Natural killer cell (primary cell): ENCODE measurements around the gene NSMCE3. TPM values are rescaled to one million over a fixed set of nuclear protein-coding genes. Genes with fewer than 3 reads are reported as not detected.

ENCODE experiments used
- ATAC-seq, 3 donors: fragments of 150-1000 bp in 2 of 3; fragments of 200-7000 bp in 1 of 3; cut with Tn5 transposase; 1 replicate in 1 of 3; 2 replicates in 2 of 3; pipeline ENCODE4 v1.10.0; 2021; ENCODE audit warnings: mild to moderate bottlenecking in 2 of 3, moderate library complexity in 2 of 3
- DNase-seq, 2 donors: peaks; one replicate each; pipeline versions ENCODE4 v3.0.0 to v3.0.0-alpha.2; 2013 to 2021; ENCODE audit warnings: mixed read lengths in 1 of 2
- H3K27ac ChIP-seq: one replicate; pipeline ENCODE4 v1.5.1; 2013; ENCODE audit warnings: mild to moderate bottlenecking, low read length
- H3K27me3 ChIP-seq: one replicate; pipeline ENCODE4 v1.6.1; 2013; ENCODE audit warnings: low read length; ENCODE audit not compliant: control insufficient read depth, insufficient read depth
- H3K36me3 ChIP-seq: one replicate; pipeline ENCODE4 v1.6.1; 2013; ENCODE audit warnings: low read length; ENCODE audit not compliant: control insufficient read depth, insufficient read depth
- H3K4me1 ChIP-seq: one replicate; pipeline ENCODE4 v1.6.1; 2013; ENCODE audit warnings: low read length; ENCODE audit not compliant: control insufficient read depth, insufficient read depth
- H3K4me3 ChIP-seq: one replicate; pipeline ENCODE4 v1.5.1; 2013; ENCODE audit warnings: low read length
- H3K9me3 ChIP-seq: one replicate; pipeline ENCODE4 v1.6.1; 2013; ENCODE audit warnings: low read length; ENCODE audit not compliant: control insufficient read depth, insufficient read depth
- H3K27ac Mint-ChIP-seq, 2 donors: one replicate each; pipeline ENCODE4 v1.8.0; 2022; ENCODE audit warnings: mild to moderate bottlenecking in 2 of 2, mixed read lengths in 2 of 2, moderate library complexity in 1 of 2
- H3K27me3 Mint-ChIP-seq, 2 donors: one replicate each; pipeline ENCODE4 v1.8.0; 2022; ENCODE audit warnings: low read depth in 2 of 2, mixed read lengths in 2 of 2
- H3K36me3 Mint-ChIP-seq: one replicate; pipeline ENCODE4 v1.8.0; 2022; ENCODE audit warnings: mixed read lengths
- H3K4me1 Mint-ChIP-seq, 2 donors: one replicate each; pipeline ENCODE4 v1.8.0; 2022; ENCODE audit warnings: mixed read lengths in 2 of 2
- H3K4me3 Mint-ChIP-seq: one replicate; pipeline ENCODE4 v1.8.0; 2022; ENCODE audit warnings: mild to moderate bottlenecking, moderate library complexity, mixed read lengths
- H3K9me3 Mint-ChIP-seq, 2 donors: one replicate each; pipeline ENCODE4 v1.8.0; 2022; ENCODE audit warnings: mixed read lengths in 2 of 2
- WGBS: methylation state at CpG from one replicate; pipeline ENCODE4 v1.1.7; 2013; ENCODE audit warnings: missing lambda C conversion rate; ENCODE audit not compliant: insufficient coverage; 5-methylcytosine and 5-hydroxymethylcytosine counted together
- intact Hi-C: fragments of 100-400 bp; cut with micrococcal nuclease; formaldehyde crosslinking; loops from one replicate; pipeline ENCODE4 v1.14.2; 2022
- total RNA-seq, 4 donors: library from RNA; stranded (reverse); fragments of 120-200 nt in 1 of 4; gene quantifications; one replicate each; pipeline versions ENCODE4 v1.2.3 to v1.2.4, GENCODE V29; 2013 to 2022
- TF ChIP-seq, protein P1 (sequence below): fragments of 200-600 bp; IDR thresholded peaks from one replicate; pipeline ENCODE4 v1.8.0; 2022; ENCODE audit warnings: antibody characterized with exemption

The NSMCE3 gene
- total RNA-seq: 10 to 100 TPM; 20.6 to 28.0 (median 22.0) TPM
- total RNA-seq (2013): 26.9 TPM

DNA sequence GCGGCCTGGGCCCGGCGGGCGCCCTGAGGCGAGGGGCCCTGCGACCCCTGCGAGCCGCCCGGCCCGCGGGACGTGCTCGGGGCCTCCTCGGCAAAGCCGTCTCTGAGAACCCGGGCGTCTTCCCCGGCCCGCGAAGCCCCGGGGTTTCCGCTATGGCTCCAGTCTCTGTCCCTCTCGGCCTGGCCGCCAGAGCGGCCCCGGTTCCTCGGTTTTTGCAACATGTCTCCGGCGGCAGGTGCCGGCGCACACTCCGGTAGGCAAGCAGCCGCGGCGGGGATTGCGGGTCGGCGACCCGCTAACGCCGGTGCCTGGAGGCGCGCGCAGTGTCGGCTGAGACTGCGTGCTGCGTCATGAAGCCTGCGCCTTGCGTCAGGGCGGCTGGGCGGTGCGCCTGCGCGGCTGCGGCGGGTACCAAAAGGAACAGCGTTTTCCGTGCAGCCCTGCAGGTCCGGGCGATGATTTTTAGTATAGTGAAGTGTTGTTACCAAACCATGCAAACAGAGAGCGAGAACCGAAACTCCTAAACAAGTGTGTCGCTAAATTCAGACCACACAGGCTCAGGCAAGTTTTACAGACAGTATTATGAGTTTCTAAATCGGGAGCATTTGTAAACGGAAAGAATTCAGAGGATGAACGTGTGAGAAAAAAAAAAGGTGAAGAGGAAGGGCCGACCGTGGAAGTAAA, at the start of gene NSMCE3:
Gene NSMCE3 (minus strand): TSS at position 338 of the 684 bp plus-strand sequence. CDS start 117 bp downstream, at position 221.
- H3K4me1 Mint-ChIP-seq: peaks cover 50 to 51% of the 10 kb centered on the region in 2 donors

DNA sequence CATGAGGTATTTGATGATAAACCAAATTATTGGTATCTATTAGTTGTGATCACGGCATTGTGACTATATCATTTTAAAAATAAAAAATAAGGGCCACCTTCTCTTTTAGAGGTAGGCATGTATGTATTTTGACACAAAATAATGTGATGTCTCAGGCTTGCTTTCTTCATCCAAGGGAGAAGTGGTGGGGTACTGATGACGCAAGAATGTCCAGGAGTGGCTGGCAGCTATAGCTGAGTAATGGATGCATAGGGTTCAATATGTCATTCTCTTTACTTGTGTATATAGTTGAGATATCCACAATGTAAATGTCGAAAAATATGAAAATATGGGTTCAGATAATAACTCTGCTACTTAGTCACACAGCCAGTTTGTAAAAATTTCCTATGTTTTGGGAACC, 46.8 kb upstream of the NSMCE3 start:
- 100% methylated on average over 1 of the region's 3 CpGs for WGBS
- Histone ChIP-seq H3K27me3 (no peaks in the 10 kb centered on the region), H3K4me3 (no peak overlapping the region), H3K27ac (no peak overlapping the region), H3K36me3 (no peaks in the 10 kb centered on the region), H3K4me1 (no peaks in the 10 kb centered on the region), H3K9me3 (no peaks in the 10 kb centered on the region)
- no peaks in the 10 kb centered on the region for H3K9me3 Mint-ChIP-seq
- peaks cover 18 to 26% of the 10 kb centered on the region in 2 donors for H3K27me3 Mint-ChIP-seq
- DNase-seq: no peak
- H3K27ac Mint-ChIP-seq: no peak overlapping the region
- intact Hi-C loops: no loop called here
- no peaks in the 10 kb centered on the region for H3K36me3 Mint-ChIP-seq
- no peaks in the 10 kb centered on the region for H3K4me1 Mint-ChIP-seq
- ATAC-seq: no peak
- TF ChIP-seq, protein P1, sequence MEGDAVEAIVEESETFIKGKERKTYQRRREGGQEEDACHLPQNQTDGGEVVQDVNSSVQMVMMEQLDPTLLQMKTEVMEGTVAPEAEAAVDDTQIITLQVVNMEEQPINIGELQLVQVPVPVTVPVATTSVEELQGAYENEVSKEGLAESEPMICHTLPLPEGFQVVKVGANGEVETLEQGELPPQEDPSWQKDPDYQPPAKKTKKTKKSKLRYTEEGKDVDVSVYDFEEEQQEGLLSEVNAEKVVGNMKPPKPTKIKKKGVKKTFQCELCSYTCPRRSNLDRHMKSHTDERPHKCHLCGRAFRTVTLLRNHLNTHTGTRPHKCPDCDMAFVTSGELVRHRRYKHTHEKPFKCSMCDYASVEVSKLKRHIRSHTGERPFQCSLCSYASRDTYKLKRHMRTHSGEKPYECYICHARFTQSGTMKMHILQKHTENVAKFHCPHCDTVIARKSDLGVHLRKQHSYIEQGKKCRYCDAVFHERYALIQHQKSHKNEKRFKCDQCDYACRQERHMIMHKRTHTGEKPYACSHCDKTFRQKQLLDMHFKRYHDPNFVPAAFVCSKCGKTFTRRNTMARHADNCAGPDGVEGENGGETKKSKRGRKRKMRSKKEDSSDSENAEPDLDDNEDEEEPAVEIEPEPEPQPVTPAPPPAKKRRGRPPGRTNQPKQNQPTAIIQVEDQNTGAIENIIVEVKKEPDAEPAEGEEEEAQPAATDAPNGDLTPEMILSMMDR: no peak
- no peak overlapping the region for H3K4me3 Mint-ChIP-seq

More for the DNA sequence above, at the start of gene NSMCE3:
- Histone ChIP-seq H3K27me3 (no peaks in the 10 kb centered on the region), H3K36me3 (no peaks in the 10 kb centered on the region), H3K4me3 (peak within 1 kb of the TSS; percentile 72), H3K27ac (peak within 1 kb of the TSS; percentile 98), H3K4me1 (peaks cover 9% of the 10 kb centered on the region), H3K9me3 (no peaks in the 10 kb centered on the region)
- Mint-ChIP-seq H3K27me3 (peaks cover 0 to 2% of the 10 kb centered on the region in 2 donors), H3K9me3 (no peaks in the 10 kb centered on the region), H3K4me3 (peak within 1 kb of the TSS; percentile 97), H3K36me3 (no peaks in the 10 kb centered on the region), H3K27ac (peak within 1 kb of the TSS; percentile 94 to 95)
- DNase-seq (peak; percentile 91 to 96), ATAC-seq (peak; percentile 87 to 94 (median 91))
- under 1% methylated on average over 64 of the region's 68 CpGs for WGBS
- TF ChIP-seq, protein P1: no peak
- intact Hi-C loops: no loop called here

GRCh38 chr15:29312387-29312786, 42.8 kb upstream of the NSMCE3 start:
- Histone ChIP-seq H3K36me3 (no peaks in the 10 kb centered on the region), H3K27ac (no peak overlapping the region), H3K9me3 (no peaks in the 10 kb centered on the region), H3K27me3 (no peaks in the 10 kb centered on the region), H3K4me3 (no peak overlapping the region), H3K4me1 (no peaks in the 10 kb centered on the region)
- DNase-seq (no peak), ATAC-seq (no peak)
- no peak overlapping the region for H3K27ac Mint-ChIP-seq
- H3K27me3 Mint-ChIP-seq: peaks cover 12 to 32% of the 10 kb centered on the region in 2 donors
- H3K4me1 Mint-ChIP-seq: no peaks in the 10 kb centered on the region
- intact Hi-C loops: no loop called here
- H3K4me3 Mint-ChIP-seq: no peak overlapping the region
- no peaks in the 10 kb centered on the region for H3K36me3 Mint-ChIP-seq
- no CpG with 5 or more reads among the region's 2 CpGs for WGBS
- no peaks in the 10 kb centered on the region for H3K9me3 Mint-ChIP-seq
- TF ChIP-seq, protein P1: no peak

DNA sequence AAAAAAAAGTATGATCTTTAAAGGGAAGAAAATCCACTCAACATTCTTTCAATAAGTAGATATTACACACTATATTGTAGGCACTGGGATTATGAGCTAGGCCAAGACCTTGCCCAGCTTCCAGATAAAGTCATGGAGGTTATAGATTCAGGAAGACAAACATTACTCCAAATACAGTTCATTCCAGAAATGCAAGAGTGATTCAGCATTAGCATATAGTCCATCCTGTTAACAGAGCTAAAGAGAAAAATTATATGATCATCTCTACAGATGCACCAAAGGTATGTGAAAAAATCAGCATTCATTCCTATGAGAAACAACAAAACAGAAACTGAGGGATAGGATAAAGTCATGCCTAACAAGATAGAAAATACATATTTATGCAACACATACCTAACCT, 42.1 kb upstream of the NSMCE3 start:
- no peak overlapping the region for H3K4me3 Mint-ChIP-seq
- no peaks in the 10 kb centered on the region for H3K4me1 Mint-ChIP-seq
- no peak for ATAC-seq
- H3K36me3 Mint-ChIP-seq: no peaks in the 10 kb centered on the region
- no peaks in the 10 kb centered on the region for H3K27me3 ChIP-seq
- peaks cover 12 to 32% of the 10 kb centered on the region in 2 donors for H3K27me3 Mint-ChIP-seq
- TF ChIP-seq, protein P1: no peak
- intact Hi-C loops: no loop called here
- no peak overlapping the region for H3K4me3 ChIP-seq
- no peaks in the 10 kb centered on the region for H3K36me3 ChIP-seq
- H3K9me3 ChIP-seq: no peaks in the 10 kb centered on the region
- no peak for DNase-seq
- H3K4me1 ChIP-seq: no peaks in the 10 kb centered on the region
- no peak overlapping the region for H3K27ac Mint-ChIP-seq
- H3K27ac ChIP-seq: no peak overlapping the region
- H3K9me3 Mint-ChIP-seq: no peaks in the 10 kb centered on the region
